Skeletal muscle cell (primary cell): ENCODE results near the gene TEX2.
A peak's percentile ranks its signal among the peaks of the same experiment; 100 is the strongest.

Experiments
- DNase-seq: peaks from one replicate; pipeline ENCODE4 v3.0.0-alpha.2; 2010; ENCODE audit warnings: low read depth
- H3K4me3 ChIP-seq: 2 replicates; pipeline ENCODE4 v1.5.1; 2011; ENCODE audit warnings: low read depth, mild to moderate bottlenecking, control low read depth, low read length, moderate library complexity

Gene TEX2, protein sequence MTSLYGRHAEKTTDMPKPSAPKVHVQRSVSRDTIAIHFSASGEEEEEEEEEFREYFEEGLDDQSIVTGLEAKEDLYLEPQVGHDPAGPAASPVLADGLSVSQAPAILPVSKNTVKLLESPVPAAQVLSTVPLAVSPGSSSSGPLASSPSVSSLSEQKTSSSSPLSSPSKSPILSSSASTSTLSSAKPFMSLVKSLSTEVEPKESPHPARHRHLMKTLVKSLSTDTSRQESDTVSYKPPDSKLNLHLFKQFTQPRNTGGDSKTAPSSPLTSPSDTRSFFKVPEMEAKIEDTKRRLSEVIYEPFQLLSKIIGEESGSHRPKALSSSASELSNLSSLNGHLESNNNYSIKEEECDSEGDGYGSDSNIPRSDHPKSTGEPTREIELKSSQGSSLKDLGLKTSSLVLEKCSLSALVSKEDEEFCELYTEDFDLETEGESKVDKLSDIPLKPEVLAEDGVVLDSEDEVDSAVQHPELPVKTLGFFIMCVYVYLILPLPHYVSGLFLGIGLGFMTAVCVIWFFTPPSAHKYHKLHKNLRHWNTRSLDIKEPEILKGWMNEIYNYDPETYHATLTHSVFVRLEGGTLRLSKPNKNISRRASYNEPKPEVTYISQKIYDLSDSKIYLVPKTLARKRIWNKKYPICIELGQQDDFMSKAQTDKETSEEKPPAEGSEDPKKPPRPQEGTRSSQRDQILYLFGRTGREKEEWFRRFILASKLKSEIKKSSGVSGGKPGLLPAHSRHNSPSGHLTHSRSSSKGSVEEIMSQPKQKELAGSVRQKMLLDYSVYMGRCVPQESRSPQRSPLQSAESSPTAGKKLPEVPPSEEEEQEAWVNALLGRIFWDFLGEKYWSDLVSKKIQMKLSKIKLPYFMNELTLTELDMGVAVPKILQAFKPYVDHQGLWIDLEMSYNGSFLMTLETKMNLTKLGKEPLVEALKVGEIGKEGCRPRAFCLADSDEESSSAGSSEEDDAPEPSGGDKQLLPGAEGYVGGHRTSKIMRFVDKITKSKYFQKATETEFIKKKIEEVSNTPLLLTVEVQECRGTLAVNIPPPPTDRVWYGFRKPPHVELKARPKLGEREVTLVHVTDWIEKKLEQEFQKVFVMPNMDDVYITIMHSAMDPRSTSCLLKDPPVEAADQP

DNA sequence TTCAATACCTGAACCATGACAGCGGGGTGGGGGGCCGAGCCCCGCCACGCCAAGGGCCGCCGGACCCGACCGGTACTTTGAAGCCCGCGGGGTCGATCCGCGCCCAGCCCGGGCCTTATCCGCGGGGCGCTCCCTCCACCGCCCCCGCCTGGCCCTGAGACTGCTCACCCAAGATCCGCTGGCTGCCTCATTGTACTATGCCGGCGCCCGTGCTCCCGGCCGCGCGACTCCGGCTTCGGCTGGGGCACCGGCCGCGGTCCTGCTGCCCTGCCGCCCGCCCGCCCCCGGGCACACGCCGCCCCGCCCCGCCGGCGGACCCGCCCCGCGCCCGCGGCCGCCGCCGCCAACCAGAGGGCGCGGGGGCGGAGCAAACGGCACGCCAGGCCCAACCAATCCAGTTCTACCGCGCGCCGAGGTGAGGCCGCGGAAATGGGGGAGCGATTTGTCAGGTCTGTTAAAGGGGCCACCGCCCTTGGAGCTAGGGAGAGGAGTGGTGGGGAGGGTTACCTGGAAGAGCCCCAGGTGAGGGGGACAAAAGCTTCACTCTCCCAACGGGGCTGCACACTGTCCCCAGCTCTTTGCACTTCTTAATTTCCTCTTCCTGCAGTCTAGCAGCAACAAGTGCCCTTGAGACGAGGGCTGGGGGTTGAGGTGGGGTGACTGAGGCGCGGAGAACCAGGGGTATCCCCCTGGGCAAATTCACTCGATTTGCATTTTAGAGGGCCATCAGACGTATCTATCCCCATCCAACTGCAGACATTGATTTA, at the start of gene TEX2:
TSS of gene TEX2 (minus strand) at position 261 of the 767 bp plus-strand sequence. CDS start 49,043 bp downstream, outside the sequence.
- DNase-seq, result no peak
- peak within 1 kb of the TSS; percentile 79 for H3K4me3 ChIP-seq

DNA sequence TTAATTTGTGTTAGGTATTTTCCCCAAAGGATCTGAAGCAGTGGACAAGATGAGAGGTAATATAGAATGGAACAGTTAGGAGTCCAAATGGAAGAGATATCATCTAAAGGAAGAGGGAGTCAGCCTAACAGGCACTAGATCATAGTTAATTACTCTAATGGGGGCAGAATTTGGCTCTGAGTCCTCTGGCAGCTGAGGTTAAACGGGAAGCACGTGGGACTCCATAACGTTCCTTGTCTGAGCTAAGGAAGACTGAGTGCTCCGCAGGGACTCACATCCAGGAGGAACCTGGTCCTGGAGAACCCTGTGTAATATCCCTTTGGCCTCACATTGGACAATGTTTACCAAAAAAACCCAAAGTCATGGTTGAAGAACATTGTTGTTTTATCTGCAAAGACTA, 46.6 kb upstream of the TEX2 start:
- H3K4me3 ChIP-seq, result no peak overlapping the region
- DNase-seq, result no peak

DNA sequence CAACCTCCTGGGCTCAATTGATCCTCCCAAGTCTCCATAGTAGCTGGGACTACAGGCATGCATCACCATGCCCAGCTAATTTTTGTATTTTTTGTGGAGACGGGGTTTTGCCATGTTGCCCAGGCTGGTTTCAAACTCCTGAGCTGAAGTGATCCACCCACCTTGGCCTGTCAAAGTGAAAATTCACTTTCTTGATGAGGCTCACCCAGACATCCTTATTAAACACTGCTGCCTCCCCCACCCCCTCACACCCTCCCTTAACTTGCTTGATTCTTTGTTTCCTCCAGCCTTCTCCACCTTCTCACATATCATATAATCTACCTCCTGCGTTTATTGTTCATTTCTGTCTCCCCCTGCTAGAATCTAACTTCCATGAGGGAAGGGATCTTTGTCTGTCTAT, 46.0 kb upstream of the TEX2 start:
- no peak overlapping the region for H3K4me3 ChIP-seq
- DNase-seq, result no peak

- no peak overlapping the region for H3K4me3 ChIP-seq
- peak; percentile 19 for DNase-seq
Observed at GRCh38 chr17:64306850-64307463, 43.9 kb upstream of the TEX2 start.

DNA sequence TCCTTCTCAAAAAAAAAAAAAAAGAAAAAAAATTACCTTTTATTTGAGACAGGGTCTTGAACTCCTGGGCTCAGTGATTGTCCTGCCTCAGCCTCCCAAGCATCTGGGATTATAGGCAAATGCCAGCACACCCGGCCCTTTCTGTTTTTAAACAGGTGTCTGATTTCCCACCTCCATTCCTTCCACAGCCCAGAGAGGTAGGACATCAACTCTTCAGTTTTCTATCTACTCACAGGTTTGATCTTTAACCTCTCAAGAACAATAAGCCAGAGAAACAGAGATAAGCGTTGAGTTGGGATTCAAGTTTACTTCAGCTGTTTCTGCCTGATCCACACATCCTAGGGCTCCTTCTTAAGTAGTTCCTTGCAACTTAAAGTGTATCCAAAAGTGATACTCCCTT, 41.5 kb upstream of the TEX2 start:
- no peak overlapping the region for H3K4me3 ChIP-seq
- no peak for DNase-seq

- H3K4me3 ChIP-seq, result no peak overlapping the region
- no peak for DNase-seq
Observed at GRCh38 chr17:64300699-64300965, 37.6 kb upstream of the TEX2 start.

DNA sequence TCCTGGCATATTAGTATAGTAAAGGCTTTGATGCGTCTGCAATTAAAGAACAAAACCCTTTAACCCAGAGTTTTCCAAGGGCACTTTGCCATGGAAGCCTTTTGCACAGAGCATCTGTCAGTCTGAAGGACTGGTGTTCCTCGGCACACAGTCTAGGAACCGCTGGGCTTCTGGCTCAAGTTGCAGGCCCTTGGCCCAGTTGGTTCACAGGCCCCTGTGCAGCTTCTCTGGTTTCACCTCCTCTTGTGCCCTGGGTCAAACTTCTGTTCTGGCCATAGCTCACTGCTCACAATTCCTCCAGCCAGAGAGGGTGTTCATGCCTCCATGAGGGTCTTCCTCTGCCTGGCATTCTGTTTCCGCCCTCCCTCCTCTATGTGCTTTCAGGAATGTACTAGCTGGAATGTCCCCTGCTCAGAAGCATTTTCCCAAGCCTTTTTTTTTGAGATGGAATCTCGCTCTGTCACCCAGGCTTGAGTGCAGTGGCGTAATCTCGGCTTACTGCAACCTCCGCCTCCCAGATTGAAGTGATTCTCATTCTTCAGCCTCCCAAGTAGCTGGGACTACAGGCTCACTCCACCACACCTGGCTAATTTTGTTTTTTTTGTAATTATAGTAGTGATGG, 34.5 kb upstream of the TEX2 start:
- no peak overlapping the region for H3K4me3 ChIP-seq
- no peak for DNase-seq

- no peak overlapping the region for H3K4me3 ChIP-seq
- DNase-seq, result no peak
Observed at GRCh38 chr17:64296246-64296645, 33.2 kb upstream of the TEX2 start.

DNA sequence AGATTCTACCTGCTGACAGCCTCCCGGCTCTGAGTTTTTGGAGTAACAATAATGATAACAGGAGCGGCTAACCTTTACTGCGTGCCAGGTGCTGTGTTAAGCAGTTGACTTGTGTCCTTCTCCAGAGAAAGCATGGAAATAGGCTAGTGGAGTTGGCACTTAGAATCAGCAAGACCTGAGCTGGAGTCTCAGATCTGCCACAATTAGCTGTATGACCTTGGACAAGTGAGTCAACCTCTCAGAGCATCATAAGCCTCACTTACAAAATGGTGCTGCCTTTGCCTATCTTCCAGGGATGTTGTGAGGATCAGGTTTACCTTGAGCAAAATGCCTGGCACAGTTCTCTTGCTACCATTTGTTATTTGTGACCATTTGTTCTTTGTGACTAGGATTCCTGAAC, 32.1 kb upstream of the TEX2 start:
- no peak overlapping the region for H3K4me3 ChIP-seq
- DNase-seq, result no peak

DNA sequence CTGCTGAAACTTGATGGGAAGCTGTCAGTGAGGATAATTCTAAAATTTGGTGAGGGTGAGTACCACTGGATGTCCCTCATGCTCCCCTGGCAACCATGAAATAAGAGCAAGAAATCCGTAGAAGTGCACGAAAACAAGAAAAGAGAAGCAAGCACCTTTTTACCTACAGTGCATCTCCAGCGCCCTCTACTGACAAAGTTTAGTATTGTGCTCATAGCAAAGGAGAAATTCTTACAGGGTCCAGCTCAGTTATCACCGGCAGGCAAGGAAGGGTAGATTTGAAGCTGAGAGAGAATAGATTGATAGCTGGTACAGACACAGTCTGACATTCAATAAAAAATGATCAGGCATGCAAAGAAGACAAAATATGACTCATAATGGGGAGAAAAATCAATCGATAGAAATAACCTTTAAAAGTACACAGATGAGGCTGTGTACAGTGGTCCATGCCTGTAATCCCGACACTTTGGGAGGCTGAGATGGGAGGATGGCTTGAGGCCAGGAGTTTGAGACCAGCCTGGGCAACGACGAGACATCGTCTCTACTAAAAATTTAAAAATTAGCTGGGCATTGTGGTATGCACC, 28.3 kb upstream of the TEX2 start:
- no peak for DNase-seq
- H3K4me3 ChIP-seq, result no peak overlapping the region

- H3K4me3 ChIP-seq, result no peak overlapping the region
- no peak for DNase-seq
Observed at GRCh38 chr17:64289741-64290141, 26.7 kb upstream of the TEX2 start.

DNA sequence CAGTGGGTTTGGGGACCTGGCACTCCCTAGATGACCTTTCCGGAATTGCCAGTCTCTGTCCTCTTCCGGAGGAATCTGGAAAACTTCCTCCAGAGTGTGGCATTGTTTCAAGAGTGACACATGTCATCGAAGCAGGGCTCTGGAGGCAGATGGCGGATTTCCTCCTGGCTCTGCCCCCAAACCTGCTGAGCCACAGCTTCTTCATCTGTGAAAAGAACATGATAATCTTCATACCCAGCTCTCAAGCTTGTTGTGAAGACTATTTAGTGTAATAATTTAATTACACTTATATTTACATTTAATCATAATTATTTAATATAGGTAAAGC, 19.7 kb upstream of the TEX2 start:
- no peak for DNase-seq
- no peak overlapping the region for H3K4me3 ChIP-seq

DNA sequence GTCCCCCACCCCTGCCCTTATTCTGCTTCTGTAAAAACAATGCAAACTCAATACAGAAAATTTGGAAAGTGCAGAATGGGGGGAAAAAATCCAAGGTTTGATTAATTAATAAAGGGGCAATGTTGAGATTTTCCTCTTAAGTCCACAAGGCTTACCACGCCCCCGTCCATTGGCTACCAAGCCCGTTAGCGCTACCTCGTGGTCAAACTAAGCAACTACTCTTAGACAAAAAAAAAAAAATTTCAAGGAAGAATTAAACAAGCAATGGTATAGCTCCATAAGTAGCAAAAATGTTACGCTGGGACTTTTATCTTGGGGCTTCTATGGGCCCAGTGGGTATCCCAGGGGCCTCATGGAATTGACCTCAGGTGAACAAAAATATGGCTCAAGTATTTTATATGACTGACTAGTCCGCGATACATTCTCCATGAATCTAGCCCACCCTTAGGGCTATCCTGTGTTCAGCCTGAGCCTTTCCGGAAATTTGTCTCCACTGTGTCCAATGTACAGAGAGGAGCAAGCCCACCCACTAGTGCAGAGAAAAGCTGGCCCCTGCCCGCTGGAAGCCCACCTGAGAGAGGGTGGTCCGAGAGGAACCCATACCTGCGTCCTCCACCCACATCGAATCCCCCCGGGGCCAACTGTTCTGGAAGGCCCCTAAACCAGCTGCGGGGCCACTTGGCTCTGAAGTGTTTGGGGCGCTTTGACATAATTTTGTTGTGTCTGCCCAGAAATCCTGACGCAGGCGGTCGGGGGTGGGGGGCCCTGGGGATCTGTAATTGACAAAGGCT, 19.1 kb upstream of the TEX2 start:
- no peak for DNase-seq
- H3K4me3 ChIP-seq, result no peak overlapping the region

DNA sequence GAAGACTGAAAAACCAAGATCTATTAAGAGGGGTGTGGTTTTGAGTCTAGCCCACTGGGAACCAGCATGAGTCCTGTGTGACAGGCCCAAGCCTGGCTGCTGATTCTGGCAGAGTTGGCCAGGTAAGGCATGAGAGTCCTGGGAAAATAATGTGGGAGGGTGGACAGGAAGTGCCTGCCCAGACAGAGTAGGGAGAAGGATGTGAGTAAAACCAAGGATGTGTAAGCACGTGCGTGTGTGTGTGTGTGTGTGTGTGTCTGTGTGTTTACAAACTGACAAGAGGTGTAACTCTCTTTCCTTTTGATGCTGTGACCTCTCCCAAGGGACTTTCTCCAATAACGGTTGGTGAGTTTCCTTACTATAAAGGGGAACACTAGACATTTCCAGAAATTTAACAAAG, 15.6 kb upstream of the TEX2 start:
- DNase-seq, result no peak

GRCh38 chr17:64277831-64278562, 14.9 kb upstream of the TEX2 start:
- no peak overlapping the region for H3K4me3 ChIP-seq
- DNase-seq, result no peak

More for the DNA sequence above, 15.6 kb upstream of the TEX2 start:
- H3K4me3 ChIP-seq, result no peak overlapping the region

GRCh38 chr17:64276961-64277505, 14.0 kb upstream of the TEX2 start:
- DNase-seq, result no peak
- no peak overlapping the region for H3K4me3 ChIP-seq

DNA sequence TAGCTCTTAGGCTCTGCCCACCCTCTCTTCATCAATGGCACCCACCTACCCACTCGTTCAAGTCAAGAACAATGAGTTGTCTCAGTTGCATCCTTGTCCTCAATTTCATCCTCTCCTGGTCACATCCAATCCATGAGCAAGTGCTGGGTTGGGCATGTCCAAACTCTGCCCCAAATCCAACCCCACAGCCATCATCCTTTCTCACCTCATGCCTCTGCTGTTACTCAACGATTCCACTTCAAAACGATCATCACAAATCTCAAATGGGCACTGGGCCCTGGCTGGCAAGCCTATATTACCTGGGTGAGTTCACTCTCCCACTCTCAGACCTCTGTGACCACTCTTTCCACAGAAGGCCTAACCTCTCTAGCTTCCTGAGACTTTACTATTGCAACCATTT, 12.0 kb upstream of the TEX2 start:
- DNase-seq, result no peak
- no peak overlapping the region for H3K4me3 ChIP-seq
